ENCODE results near the gene FAM221B.

Gene FAM221B

GRCh38 chr9:35836595-35836994, 8.1 kb upstream of the FAM221B start:
- Histone ChIP-seq H3K4me3 (ENCODE audit: low read length) (no peak overlapping the region), H3K79me2 (ENCODE audit: low read length) (no peaks in the 10 kb centered on the region), H3K36me3 (replicated peaks; ENCODE audit: insufficient read depth, low read length) (no peaks in the 10 kb centered on the region), H3K4me2 (ENCODE audit: low read depth, low read length) (no peak overlapping the region), H3K9me2 (replicated peaks; ENCODE audit: insufficient read depth, low read length) (no peaks in the 10 kb centered on the region), H3F3A (ENCODE audit: insufficient read depth, low read length) (peaks cover 10% of the 10 kb centered on the region), H3K27me3 (replicated peaks; ENCODE audit: insufficient read depth, low read length) (no peaks in the 10 kb centered on the region), H3K27ac (ENCODE audit: low read length) (no peak overlapping the region), H3K4me1 (ENCODE audit: low read length) (peaks cover 28% of the 10 kb centered on the region), H3K9ac (ENCODE audit: low read length) (no peak overlapping the region), H4K20me1 (ENCODE audit: insufficient read depth, low read length) (no peaks in the 10 kb centered on the region), H3K9me3 (replicated peaks; ENCODE audit: insufficient read depth, low read length) (no peaks in the 10 kb centered on the region), H2AFZ (ENCODE audit: low read length) (no peak overlapping the region)
- no peak for DNase-seq
- TF ChIP-seq EZH2phosphoT487 (IDR thresholded peaks at IDR 0.05; ENCODE audit: low read length) (no peak), EZH2 (optimal IDR thresholded peaks at IDR 0.05; ENCODE audit: low read depth, low read length) (no peak)
- TF ChIP-seq, protein P1, sequence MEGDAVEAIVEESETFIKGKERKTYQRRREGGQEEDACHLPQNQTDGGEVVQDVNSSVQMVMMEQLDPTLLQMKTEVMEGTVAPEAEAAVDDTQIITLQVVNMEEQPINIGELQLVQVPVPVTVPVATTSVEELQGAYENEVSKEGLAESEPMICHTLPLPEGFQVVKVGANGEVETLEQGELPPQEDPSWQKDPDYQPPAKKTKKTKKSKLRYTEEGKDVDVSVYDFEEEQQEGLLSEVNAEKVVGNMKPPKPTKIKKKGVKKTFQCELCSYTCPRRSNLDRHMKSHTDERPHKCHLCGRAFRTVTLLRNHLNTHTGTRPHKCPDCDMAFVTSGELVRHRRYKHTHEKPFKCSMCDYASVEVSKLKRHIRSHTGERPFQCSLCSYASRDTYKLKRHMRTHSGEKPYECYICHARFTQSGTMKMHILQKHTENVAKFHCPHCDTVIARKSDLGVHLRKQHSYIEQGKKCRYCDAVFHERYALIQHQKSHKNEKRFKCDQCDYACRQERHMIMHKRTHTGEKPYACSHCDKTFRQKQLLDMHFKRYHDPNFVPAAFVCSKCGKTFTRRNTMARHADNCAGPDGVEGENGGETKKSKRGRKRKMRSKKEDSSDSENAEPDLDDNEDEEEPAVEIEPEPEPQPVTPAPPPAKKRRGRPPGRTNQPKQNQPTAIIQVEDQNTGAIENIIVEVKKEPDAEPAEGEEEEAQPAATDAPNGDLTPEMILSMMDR (IDR thresholded peaks at IDR 0.05; ENCODE audit: low read length) = no peak

GRCh38 chr9:35835766-35836165, 7.2 kb upstream of the FAM221B start:
- H4K20me1 ChIP-seq (ENCODE audit: insufficient read depth, low read length) = no peaks in the 10 kb centered on the region
- H3K79me2 ChIP-seq (ENCODE audit: low read length) = no peaks in the 10 kb centered on the region
- H3K27me3 ChIP-seq (replicated peaks; ENCODE audit: insufficient read depth, low read length) = no peaks in the 10 kb centered on the region
- no peak for TF ChIP-seq EZH2phosphoT487 (IDR thresholded peaks at IDR 0.05; ENCODE audit: low read length)
- TF ChIP-seq, protein P1 (IDR thresholded peaks at IDR 0.05; ENCODE audit: low read length) = no peak
- TF ChIP-seq EZH2 (optimal IDR thresholded peaks at IDR 0.05; ENCODE audit: low read depth, low read length) = no peak
- H3K27ac ChIP-seq (ENCODE audit: low read length) = no peak overlapping the region
- no peaks in the 10 kb centered on the region for H3K36me3 ChIP-seq (replicated peaks; ENCODE audit: insufficient read depth, low read length)
- H3K4me2 ChIP-seq (ENCODE audit: low read depth, low read length) = no peak overlapping the region
- no peak overlapping the region for H3K9ac ChIP-seq (ENCODE audit: low read length)
- H2AFZ ChIP-seq (ENCODE audit: low read length) = no peak overlapping the region
- no peak for DNase-seq
- no peaks in the 10 kb centered on the region for H3K9me2 ChIP-seq (replicated peaks; ENCODE audit: insufficient read depth, low read length)
- peaks cover 28% of the 10 kb centered on the region for H3K4me1 ChIP-seq (ENCODE audit: low read length)
- no peaks in the 10 kb centered on the region for H3K9me3 ChIP-seq (replicated peaks; ENCODE audit: insufficient read depth, low read length)
- peaks cover 10% of the 10 kb centered on the region for H3F3A ChIP-seq (ENCODE audit: insufficient read depth, low read length)
- no peak overlapping the region for H3K4me3 ChIP-seq (ENCODE audit: low read length)

DNA sequence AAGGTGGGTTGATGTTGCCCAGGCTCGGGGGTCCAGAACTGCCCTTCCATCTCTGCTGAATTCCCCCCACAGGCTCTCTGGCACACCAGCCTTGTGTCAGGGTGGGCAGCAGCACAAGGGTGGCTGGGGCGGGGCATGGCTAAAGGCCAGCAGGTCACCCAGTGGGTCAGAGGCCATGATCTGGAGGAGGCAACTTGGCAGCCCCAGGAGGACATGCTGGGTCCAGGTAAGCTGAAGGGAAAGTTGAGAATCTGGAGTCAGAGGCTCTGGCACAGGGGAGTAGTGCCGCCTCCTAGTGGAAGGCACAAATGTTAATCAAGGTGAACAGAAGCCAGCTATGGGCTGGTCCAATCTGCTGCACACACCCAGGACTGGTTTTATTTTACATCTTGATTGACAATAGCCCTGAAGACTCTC, 6.7 kb upstream of the FAM221B start:
- peaks cover 30% of the 10 kb centered on the region for H3K4me1 ChIP-seq (ENCODE audit: low read length)
- no peaks in the 10 kb centered on the region for H3K9me3 ChIP-seq (replicated peaks; ENCODE audit: insufficient read depth, low read length)
- H3K27ac ChIP-seq (ENCODE audit: low read length) = no peak overlapping the region
- no peaks in the 10 kb centered on the region for H3K27me3 ChIP-seq (replicated peaks; ENCODE audit: insufficient read depth, low read length)
- H3K36me3 ChIP-seq (replicated peaks; ENCODE audit: insufficient read depth, low read length) = no peaks in the 10 kb centered on the region
- no peak overlapping the region for H2AFZ ChIP-seq (ENCODE audit: low read length)
- no peaks in the 10 kb centered on the region for H3K79me2 ChIP-seq (ENCODE audit: low read length)
- no peak overlapping the region for H3K4me2 ChIP-seq (ENCODE audit: low read depth, low read length)
- H3K9me2 ChIP-seq (replicated peaks; ENCODE audit: insufficient read depth, low read length) = no peaks in the 10 kb centered on the region
- TF ChIP-seq, protein P1 (IDR thresholded peaks at IDR 0.05; ENCODE audit: low read length) = peak; percentile 32
- no peak for TF ChIP-seq EZH2 (optimal IDR thresholded peaks at IDR 0.05; ENCODE audit: low read depth, low read length)
- no peaks in the 10 kb centered on the region for H4K20me1 ChIP-seq (ENCODE audit: insufficient read depth, low read length)
- DNase-seq = no peak
- no peak overlapping the region for H3K9ac ChIP-seq (ENCODE audit: low read length)
- H3F3A ChIP-seq (ENCODE audit: insufficient read depth, low read length) = peaks cover 10% of the 10 kb centered on the region
- H3K4me3 ChIP-seq (ENCODE audit: low read length) = no peak overlapping the region

All from MM.1S (cell line).